Activated CD4-positive, alpha-beta T cell treated with anti-CD3 and anti-CD28 coated beads for 48 hours (primary cell): ENCODE measurements around the gene CPA4.
"Not testable (repeated sequence)": the region's sequence is repeated elsewhere in the genome, so short reads cannot be mapped to it uniquely, and the experiment has no call there.

ENCODE experiments used
- DNase-seq: peaks from one replicate; pipeline ENCODE4 v3.0.0-alpha.2; 2020

CPA4 gene

GRCh38 chr7:130303551-130303950 lies 10.6 kb downstream of the CPA4 start:
- DNase-seq, result no peak

- no peak for DNase-seq
These were observed 11.0 kb downstream of the CPA4 start for GRCh38 chr7:130303982-130304381.

- no peak for DNase-seq
These were observed 11.9 kb downstream of the CPA4 start for GRCh38 chr7:130304878-130305277.

- no peak for DNase-seq
These were observed 12.6 kb downstream of the CPA4 start for GRCh38 chr7:130305433-130306042.

- peak; percentile 14 for DNase-seq
These were observed 17.0 kb downstream of the CPA4 start for GRCh38 chr7:130309986-130310385.

GRCh38 chr7:130314305-130314704 lies 21.3 kb downstream of the CPA4 start:
- no peak for DNase-seq

GRCh38 chr7:130319541-130319940 lies 26.6 kb downstream of the CPA4 start:
- no peak for DNase-seq

- not testable (repeated sequence) for DNase-seq
These were observed 28.7 kb downstream of the CPA4 start for GRCh38 chr7:130321542-130322229.

GRCh38 chr7:130322615-130323014 lies 29.7 kb downstream of the CPA4 start:
- no peak for DNase-seq

- DNase-seq, result no peak
These were observed 31.5 kb downstream of the CPA4 start for GRCh38 chr7:130324306-130324943.

GRCh38 chr7:130329681-130330080 lies 36.7 kb downstream of the CPA4 start:
- no peak for DNase-seq

- no peak for DNase-seq
These were observed 39.5 kb downstream of the CPA4 start for GRCh38 chr7:130332259-130333053.

GRCh38 chr7:130333832-130334231 lies 40.9 kb downstream of the CPA4 start:
- DNase-seq, result no peak

- no peak for DNase-seq
These were observed 41.3 kb downstream of the CPA4 start for GRCh38 chr7:130334274-130334673.

- no peak for DNase-seq
These were observed 44.5 kb downstream of the CPA4 start for GRCh38 chr7:130337410-130337971.

GRCh38 chr7:130338233-130338632 lies 45.3 kb downstream of the CPA4 start:
- DNase-seq, result no peak

- no peak for DNase-seq
These were observed 48.9 kb downstream of the CPA4 start for GRCh38 chr7:130341882-130342281.

GRCh38 chr7:130342701-130343380 lies 49.9 kb downstream of the CPA4 start:
- no peak for DNase-seq

- DNase-seq, result no peak
These were observed 51.4 kb downstream of the CPA4 start, which contains the start of gene CPA5 for GRCh38 chr7:130344271-130344866. Gene CPA5, plus strand, starts transcription at chr7:130344816. Its CDS starts 1,670 bp downstream, at chr7:130346486.

- DNase-seq, result no peak
These were observed 52.2 kb downstream of the CPA4 start for GRCh38 chr7:130345136-130345535.

GRCh38 chr7:130345725-130346124 lies 52.8 kb downstream of the CPA4 start:
- DNase-seq, result no peak
